ENCODE data around the gene PHACTR1.
A peak's percentile ranks its signal among the peaks of the same experiment; 100 is the strongest.

Gene PHACTR1

DNA sequence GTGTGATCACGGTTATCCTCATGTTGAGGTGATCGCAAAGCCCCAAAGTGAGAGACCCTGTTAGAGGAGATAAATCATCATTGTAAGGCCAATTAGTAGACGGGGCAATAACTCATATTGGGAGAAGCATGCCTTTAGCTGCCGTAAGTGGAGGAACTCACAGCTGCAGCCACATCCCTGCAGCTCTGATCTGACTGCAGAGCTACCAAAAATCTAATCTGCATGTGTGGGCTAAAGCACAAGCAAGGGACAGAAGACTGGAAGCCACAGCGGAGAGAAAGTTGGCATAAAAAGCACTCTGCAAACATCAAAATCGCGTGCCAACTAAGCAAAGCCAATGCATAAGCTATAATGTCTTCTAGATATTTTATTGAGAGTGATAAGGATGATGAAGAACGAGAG is 532.0 kb downstream of the PHACTR1 start:
- no peak for DNase-seq

GRCh38 chr6:13248994-13249393 is 532.4 kb downstream of the PHACTR1 start:
- DNase-seq, result no peak

GRCh38 chr6:13249817-13250216 is 533.2 kb downstream of the PHACTR1 start:
- no peak for DNase-seq

DNA sequence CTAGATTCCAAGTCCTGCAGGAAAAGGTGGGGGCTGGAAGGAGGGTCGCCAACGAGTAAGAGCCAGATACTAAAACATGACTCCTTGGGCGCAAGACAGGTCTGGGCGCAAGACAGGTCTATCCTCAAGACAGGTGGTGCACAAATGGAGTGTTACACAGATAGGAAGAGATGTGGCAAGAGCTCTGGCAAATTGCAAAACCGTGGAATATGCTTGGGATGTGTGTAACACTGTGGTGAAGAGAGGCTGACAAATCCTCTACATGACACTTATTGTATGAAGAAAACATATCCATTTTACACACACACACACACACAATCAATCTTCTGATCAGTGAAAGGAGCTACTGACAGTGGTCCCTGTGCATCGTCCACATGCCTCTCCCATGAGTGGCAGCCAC is 534.1 kb downstream of the PHACTR1 start:
- DNase-seq, result no peak

- no peak for DNase-seq
Observed at GRCh38 chr6:13251242-13251641, 534.7 kb downstream of the PHACTR1 start.

DNA sequence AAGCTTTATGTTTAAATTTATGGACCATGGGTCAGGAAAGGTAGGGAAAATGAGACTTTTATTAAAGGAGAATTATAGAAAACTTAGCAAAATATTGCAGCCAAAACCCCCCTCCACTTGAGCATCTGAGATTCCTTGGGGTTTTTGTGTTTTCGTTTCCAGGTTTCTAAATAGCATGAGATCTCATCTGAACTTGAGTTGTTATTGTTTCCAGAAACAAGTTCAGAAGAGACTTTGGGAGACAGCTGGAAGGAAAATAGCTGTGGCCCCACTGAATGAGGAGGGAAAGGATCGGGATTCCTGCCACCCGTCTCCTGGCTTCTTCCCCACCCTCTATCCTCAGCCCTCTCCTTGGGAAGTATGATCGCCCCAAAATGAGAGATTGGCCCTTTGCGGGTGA is 536.2 kb downstream of the PHACTR1 start:
- no peak for DNase-seq

- no peak for DNase-seq
Observed at GRCh38 chr6:13253272-13253671, 536.7 kb downstream of the PHACTR1 start.

GRCh38 chr6:13256266-13257001 is 539.9 kb downstream of the PHACTR1 start:
- DNase-seq, result no peak

GRCh38 chr6:13259393-13259792 is 542.8 kb downstream of the PHACTR1 start:
- no peak for DNase-seq

DNA sequence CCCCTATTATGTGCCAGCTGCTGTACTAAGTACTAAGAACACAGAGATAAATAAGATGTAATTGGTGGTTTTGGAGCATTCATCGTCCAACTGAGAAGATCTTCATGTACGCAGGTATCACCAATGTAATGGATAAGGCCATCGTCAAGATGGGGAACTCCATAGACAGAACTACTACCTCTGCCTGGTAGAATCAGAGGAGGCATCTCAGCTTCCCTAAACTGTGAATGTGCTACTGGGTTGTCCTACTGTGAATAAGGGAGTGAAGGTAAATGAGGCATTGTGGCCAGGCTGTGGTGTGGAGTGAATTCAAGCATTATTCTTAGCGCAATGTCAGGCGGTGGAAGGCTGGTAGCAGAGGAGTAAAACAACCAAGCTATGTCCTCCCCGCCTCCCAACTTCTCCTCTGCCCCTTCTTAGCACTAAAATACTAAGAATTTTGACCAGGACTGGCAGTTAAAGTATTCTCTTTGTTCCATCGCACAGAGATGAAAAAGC is 543.6 kb downstream of the PHACTR1 start:
- no peak for DNase-seq

- no peak for DNase-seq
Observed at GRCh38 chr6:13260831-13261230, 544.3 kb downstream of the PHACTR1 start.

GRCh38 chr6:13261464-13261994 is 545.0 kb downstream of the PHACTR1 start:
- no peak for DNase-seq

GRCh38 chr6:13262302-13263230 is 546.0 kb downstream of the PHACTR1 start:
- DNase-seq, result no peak

GRCh38 chr6:13263669-13264068 is 547.1 kb downstream of the PHACTR1 start:
- no peak for DNase-seq

DNA sequence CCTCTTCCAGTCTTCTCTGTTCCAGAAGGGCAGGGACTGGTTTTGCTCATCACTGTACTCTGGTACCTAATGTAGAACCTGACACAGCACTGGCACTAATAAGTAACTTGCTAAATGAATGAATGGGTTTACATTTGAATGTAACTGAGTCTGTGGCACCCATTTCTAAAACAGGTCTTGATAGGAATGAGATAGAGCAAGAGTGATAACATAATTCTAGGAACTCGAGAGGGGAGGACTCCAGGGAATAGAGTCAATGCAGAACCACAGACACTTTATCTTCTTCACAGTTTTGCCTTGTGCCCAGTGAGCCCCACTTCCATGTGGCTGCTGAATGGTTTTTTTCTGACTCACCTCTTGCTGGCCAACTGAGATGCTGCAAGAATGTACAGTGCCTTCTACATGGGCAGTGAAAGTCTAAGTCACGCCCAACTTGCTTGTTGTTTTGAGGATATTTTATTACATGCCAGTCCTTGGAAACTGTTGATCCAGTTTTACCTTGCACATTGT is 550.6 kb downstream of the PHACTR1 start:
- DNase-seq, result no peak

GRCh38 chr6:13268913-13269518 is 552.4 kb downstream of the PHACTR1 start:
- DNase-seq, result no peak

DNA sequence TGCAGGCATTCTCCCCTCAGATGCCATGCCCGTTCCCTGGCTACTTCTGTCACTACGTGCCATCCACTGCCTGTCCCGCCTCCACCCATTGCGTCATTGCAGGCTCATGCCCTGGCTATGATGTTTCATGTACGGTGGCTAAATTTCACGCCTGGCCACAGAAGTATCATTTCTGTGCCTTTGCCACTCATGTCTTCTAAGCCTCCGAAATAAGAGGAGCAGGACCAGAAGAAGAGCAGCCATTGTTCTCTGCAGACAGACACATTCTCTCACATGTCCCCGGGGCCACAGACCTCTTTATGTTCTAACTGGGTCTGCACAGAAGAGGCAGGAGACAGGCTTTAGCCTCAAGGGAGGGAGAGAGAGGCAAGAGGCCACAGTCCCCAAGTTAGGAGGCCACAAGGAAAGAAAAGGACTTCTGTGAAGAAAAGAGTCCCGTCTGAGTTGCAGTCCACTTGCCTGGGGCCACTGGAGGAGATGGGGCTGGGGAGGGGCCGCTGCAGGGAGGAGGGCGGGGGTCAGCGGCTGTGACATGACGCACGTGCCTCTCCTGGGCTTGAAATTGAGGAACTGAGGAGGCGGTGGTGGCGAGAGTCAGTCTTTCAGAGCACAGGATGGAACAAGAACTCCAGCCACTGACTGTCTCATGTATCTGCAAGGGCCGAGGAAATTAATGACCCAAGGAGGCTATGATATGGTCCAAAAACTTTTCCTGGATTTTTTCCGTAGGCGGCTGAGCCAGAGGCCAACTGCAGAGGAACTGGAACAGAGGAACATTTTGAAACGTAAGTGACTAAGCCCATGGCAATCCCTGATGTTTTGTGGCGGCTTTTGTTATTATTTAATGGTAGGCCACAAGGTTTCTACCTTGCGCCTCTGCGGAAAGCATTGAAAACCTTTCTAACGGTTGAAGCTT is 555.8 kb downstream of the PHACTR1 start:
- no peak for DNase-seq

- DNase-seq, result no peak
Observed at GRCh38 chr6:13273202-13273930, 556.8 kb downstream of the PHACTR1 start.

DNA sequence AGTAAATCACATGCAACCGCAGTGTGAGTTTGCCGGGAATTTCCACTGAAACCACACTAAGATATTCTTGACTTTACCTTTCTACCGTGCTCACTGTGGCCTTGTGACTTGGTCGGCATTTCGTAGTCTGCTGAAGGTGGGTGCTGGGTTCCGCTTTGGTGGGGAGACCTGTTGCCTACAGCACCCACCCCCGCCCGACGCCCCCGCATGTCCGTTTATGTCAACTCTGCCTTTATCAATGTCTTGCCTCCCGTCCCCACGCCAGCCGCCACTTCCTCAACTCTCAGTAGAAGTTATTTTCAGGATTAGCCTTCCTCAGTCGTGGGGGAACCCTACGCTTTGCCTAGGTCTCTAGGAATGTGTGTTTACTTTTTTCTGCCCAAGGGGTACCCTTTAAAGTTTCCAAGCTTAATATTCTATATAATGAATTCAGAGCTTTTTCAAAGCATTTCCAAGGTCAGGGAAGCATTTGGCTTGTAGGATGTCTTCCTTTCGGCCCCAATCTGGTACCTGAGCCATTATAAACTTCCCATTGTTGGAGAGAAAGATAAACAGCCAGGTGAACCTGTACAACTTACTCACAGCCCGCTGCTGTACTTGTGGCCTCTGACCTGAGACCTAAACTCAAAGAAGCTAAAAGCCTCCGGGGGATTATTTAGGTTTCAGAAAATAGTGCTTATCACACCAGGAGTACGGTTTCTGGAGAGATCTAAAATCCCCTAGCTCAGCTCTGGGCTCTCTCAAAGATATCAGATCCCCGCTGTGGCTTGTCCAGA is 557.6 kb downstream of the PHACTR1 start:
- peak; percentile 71 for DNase-seq

GRCh38 chr6:13274707-13275434 is 558.3 kb downstream of the PHACTR1 start:
- no peak for DNase-seq

Data from activated naive CD4-positive, alpha-beta T cell treated with Interleukin-2 at 50 U/mL for 16 hours (primary cell).